SU-DHL-6 (cell line): Measurements from ENCODE around the gene MYL3.

Experiments used
- CTCF ChIP-seq: fragments of 200-600 bp; sonication (generic); IDR thresholded peaks from one replicate; pipeline ENCODE4 v1.5.1; 2017; ENCODE audit warnings: antibody characterized with exemption, mild to moderate bottlenecking, low read length, moderate library complexity; ENCODE audit not compliant: insufficient read depth, poor library complexity, severe bottlenecking
- EZH2phosphoT487 ChIP-seq: fragments of 200-600 bp; sonication (generic), shearing (Covaris generic); conservative IDR thresholded peaks from 2 replicates; pipeline ENCODE4 v1.6.1; 2018; ENCODE audit warnings: mild to moderate bottlenecking, antibody characterized with exemption, low read length, moderate library complexity, mixed read lengths

DNA sequence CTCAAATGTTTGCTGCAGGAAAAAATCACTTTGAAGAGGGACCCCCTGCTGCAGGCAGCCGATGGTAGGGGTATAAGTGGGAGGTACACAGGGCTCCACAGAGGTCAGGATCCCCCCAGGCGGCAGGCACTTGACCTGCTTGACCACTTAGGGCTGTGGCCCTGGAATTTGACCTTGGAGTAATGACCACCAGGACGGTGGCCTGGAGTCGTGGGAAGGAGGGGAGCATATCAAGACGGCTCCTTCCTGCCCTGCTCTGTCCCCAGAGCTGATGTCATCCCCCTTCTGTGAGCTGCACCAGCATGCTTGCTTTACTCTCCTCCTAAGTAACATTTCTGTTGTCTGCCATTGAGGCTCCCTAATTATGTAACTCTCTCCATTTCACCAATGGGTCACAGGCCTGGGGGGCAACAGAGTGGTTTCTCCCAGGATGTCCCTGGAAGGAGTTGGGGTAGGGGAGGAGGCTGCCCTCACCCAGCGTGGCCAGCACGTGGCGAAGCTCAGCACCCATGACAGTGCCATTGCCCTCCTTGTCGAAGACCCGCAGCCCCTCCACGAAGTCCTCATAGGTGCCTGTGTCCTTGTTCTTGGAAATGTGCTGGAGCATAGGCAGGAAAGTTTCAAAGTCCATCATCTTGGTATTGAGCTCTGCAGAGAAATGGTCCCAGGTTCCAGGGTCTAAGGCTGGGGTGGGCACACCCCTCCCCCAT lies 4.1 kb downstream of the MYL3 start:
- TF ChIP-seq CTCF (no peak), EZH2phosphoT487 (no peak)
